AG04450 (cell line): ENCODE data around the gene TTC3. TPM values are rescaled to one million over a fixed set of nuclear protein-coding genes. Genes with fewer than 3 reads are reported as not detected.
A peak's percentile ranks its signal among the peaks of the same experiment; 100 is the strongest.

ENCODE experiments used
- CTCF ChIA-PET: fragments of 300-600, 350-600 bp; formaldehyde crosslinking; extraction: SDS; loops from one replicate; lab custom pipeline; 2022; ENCODE audit warnings: antibody characterized with exemption, inconsistent platforms; lab: Charles Lee
- POLR2A ChIA-PET: fragments of 350-600 bp; formaldehyde crosslinking; extraction: SDS; loops from one replicate; lab custom pipeline; 2021; ENCODE audit warnings: antibody characterized with exemption, inconsistent platforms; lab: Yijun Ruan, JAX
- DNase-seq: peaks from one replicate; pipeline ENCODE4 v3.0.0-alpha.2; 2011; ENCODE audit warnings: low read depth, low spot score
- H3K27ac ChIP-seq: one replicate; pipeline ENCODE4 v1.5.1; 2012; ENCODE audit warnings: low read depth, low read length, control low read depth
- H3K27me3 ChIP-seq: one replicate; pipeline ENCODE4 v1.6.0; 2012; ENCODE audit warnings: low read length; ENCODE audit not compliant: control insufficient read depth, insufficient read depth
- H3K4me3 ChIP-seq: 2 replicates; pipeline ENCODE4 v1.5.1; 2011; ENCODE audit warnings: mild to moderate bottlenecking, low read depth, low read length, control low read depth
- H3K9me3 ChIP-seq: 2 replicates; pipeline ENCODE4 v1.5.1; 2012; ENCODE audit warnings: low read length; ENCODE audit not compliant: control insufficient read depth, insufficient read depth
- CTCF ChIP-seq: IDR thresholded peaks from 2 replicates; pipeline ENCODE4 v1.5.1; 2011; ENCODE audit warnings: low read depth, low read length, control low read depth, inconsistent platforms
- polyA plus RNA-seq: library from polyadenylated mRNA; depleted of rRNA; stranded (reverse); fragments of >200 nt; gene quantifications from 2 replicates; pipeline ENCODE4 v1.2.3, GENCODE V29; 2011

Gene TTC3
- polyA plus RNA-seq, 1 experiment: 224 TPM

DNA sequence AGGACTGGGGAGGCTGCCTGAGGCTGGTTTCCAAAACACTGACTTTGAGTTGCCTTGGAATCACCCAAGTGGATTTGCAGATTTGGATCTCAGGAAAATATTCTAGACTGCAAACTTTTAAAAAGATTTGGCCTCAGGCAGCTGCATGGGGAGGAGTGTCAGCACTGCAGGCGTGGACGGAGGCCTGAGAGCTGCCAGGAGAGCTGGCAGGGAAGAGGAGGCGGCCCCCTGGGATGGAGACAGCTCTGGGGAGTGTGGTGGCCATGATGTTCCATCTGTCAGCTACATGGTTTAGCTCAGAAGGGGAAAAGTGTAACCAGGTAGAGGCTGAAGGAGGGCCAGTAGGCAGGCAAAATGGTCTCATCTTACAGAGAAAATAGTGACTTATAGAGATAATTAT is 122.0 kb downstream of the TTC3 start:
- CTCF ChIA-PET: no interaction called here
- DNase-seq: no peak
- Histone ChIP-seq H3K9me3 (no peaks in the 10 kb centered on the region), H3K27me3 (no peaks in the 10 kb centered on the region), H3K4me3 (no peak overlapping the region), H3K27ac (no peak overlapping the region)
- POLR2A ChIA-PET: no interaction called here
- TF ChIP-seq CTCF: no peak

GRCh38 chr21:37195610-37196009 is 122.6 kb downstream of the TTC3 start:
- Histone ChIP-seq H3K9me3 (no peaks in the 10 kb centered on the region), H3K27me3 (no peaks in the 10 kb centered on the region), H3K4me3 (no peak overlapping the region), H3K27ac (no peak overlapping the region)
- CTCF ChIA-PET: no interaction called here
- no peak for DNase-seq
- no peak for TF ChIP-seq CTCF
- POLR2A ChIA-PET: no interaction called here

DNA sequence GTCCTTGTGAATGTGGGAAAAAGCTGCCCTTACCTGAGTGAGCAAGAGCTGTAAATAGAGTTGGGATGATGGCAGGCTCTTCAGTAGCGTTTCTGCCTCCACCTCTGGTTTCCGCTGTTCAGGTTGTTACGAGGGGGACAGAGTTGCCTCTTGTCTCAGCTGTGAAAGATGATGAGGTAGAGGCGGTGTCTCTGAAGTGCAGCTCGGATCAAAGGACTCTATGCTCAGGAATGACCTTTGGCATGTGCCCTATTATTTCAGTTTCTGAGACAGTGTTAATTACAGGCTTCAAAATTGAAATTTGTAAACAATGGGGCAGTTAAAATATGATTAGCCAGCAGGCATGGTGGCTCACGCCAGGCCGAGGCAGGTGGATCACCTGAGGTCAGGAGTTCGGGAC is 123.8 kb downstream of the TTC3 start:
- no peaks in the 10 kb centered on the region for H3K9me3 ChIP-seq
- ChIA-PET CTCF (no interaction called here), POLR2A (no interaction called here)
- no peak overlapping the region for H3K4me3 ChIP-seq
- H3K27me3 ChIP-seq: no peaks in the 10 kb centered on the region
- DNase-seq: no peak
- H3K27ac ChIP-seq: no peak overlapping the region
- TF ChIP-seq CTCF: no peak

DNA sequence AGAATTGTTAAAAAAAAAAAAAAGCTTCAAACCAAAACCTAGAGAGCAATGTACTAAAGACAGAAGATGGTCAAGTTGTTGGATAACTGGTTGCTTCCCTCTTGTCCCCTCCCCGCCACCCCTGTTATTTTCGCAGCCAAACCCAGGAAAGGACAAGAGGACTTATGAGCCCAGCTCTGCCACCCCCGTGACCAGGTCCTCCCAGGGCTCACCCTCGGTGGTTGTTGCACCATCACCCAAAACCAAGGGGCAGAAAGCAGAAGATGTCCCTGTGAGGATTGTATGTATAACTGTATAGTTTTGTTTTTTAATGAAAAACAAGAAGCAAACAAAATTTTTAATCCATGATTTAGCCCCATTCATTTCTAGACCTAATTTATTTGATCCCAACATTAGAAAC is 124.7 kb downstream of the TTC3 start:
- ChIA-PET CTCF (no interaction called here), POLR2A (no interaction called here)
- Histone ChIP-seq H3K27ac (no peak overlapping the region), H3K9me3 (no peaks in the 10 kb centered on the region), H3K27me3 (no peaks in the 10 kb centered on the region), H3K4me3 (no peak overlapping the region)
- no peak for TF ChIP-seq CTCF
- no peak for DNase-seq

GRCh38 chr21:37199057-37199924 is 126.2 kb downstream of the TTC3 start:
- no peak for DNase-seq
- Histone ChIP-seq H3K27me3 (no peaks in the 10 kb centered on the region), H3K27ac (peak overlapping the region; percentile 43), H3K4me3 (no peak overlapping the region), H3K9me3 (no peaks in the 10 kb centered on the region)
- TF ChIP-seq CTCF: no peak
- POLR2A ChIA-PET: no interaction called here
- CTCF ChIA-PET: no interaction called here
